ENCODE measurements around the gene AKAIN1.

AKAIN1 gene

DNA sequence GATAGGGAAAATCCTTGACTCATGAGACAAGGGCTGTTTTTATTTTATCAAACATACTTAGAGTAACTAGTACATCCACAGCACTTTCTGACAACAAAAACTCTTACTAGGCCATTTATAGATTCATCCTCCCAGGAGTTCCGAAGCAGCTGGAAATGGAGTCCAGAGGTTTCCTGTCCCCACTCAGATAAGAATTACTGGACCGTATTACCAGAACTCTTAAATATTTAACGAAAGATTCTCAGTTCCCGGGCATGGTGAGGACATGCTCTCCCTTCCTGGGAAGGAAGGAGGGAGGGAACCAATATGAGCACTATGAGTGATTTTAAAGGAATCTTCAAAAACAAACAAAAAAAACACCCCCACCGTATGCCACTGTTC, 41.2 kb downstream of the AKAIN1 start:
- DNase-seq (ENCODE audit: low spot score), result no peak
- no peak for TF ChIP-seq CTCF (IDR thresholded peaks at IDR 0.05; ENCODE audit: extremely low read depth, insufficient read depth, missing control alignments)
- in situ Hi-C loops (cut with MboI; ENCODE audit: low pct_unique_long_range_greater_than_20kb, low sequenced_read_pairs, unreplicated experiment), result no loop called here

- DNase-seq (ENCODE audit: low spot score), result no peak
- in situ Hi-C loops (cut with MboI; ENCODE audit: low pct_unique_long_range_greater_than_20kb, low sequenced_read_pairs, unreplicated experiment), result no loop called here
- no peak for TF ChIP-seq CTCF (IDR thresholded peaks at IDR 0.05; ENCODE audit: extremely low read depth, insufficient read depth, missing control alignments)
These were observed 41.7 kb downstream of the AKAIN1 start for GRCh38 chr18:5155218-5155906.

- TF ChIP-seq CTCF (IDR thresholded peaks at IDR 0.05; ENCODE audit: extremely low read depth, insufficient read depth, missing control alignments), result no peak
- in situ Hi-C loops (cut with MboI; ENCODE audit: low pct_unique_long_range_greater_than_20kb, low sequenced_read_pairs, unreplicated experiment), result no loop called here
- DNase-seq (ENCODE audit: low spot score), result no peak
These were observed 44.6 kb downstream of the AKAIN1 start for GRCh38 chr18:5152343-5153020.

- in situ Hi-C loops (cut with MboI; ENCODE audit: low pct_unique_long_range_greater_than_20kb, low sequenced_read_pairs, unreplicated experiment), result no loop called here
- DNase-seq (ENCODE audit: low spot score), result no peak
- no peak for TF ChIP-seq CTCF (IDR thresholded peaks at IDR 0.05; ENCODE audit: extremely low read depth, insufficient read depth, missing control alignments)
These were observed 46.2 kb downstream of the AKAIN1 start for GRCh38 chr18:5150894-5151293.

DNA sequence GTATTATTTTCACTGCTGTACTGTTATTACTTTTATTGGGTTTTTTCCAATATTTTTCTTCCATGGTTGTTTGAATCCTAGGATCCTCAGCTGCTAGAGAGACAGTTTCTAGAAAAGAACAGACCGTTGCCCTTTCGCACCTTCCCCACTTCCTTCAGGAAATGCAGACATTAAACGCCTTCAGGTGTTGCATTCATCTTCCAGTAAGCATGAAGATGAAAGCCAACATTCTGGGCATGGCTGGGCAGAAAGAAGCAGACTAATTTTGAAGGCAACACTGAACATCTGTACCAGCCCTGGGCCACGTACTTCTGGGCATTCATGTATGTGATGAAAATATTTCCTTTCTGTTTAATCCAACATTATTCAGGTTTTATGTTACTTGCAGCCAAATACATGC, 51.0 kb downstream of the AKAIN1 start:
- no peak for DNase-seq (ENCODE audit: low spot score)
- in situ Hi-C loops (cut with MboI; ENCODE audit: low pct_unique_long_range_greater_than_20kb, low sequenced_read_pairs, unreplicated experiment), result no loop called here
- TF ChIP-seq CTCF (IDR thresholded peaks at IDR 0.05; ENCODE audit: extremely low read depth, insufficient read depth, missing control alignments), result no peak

DNA sequence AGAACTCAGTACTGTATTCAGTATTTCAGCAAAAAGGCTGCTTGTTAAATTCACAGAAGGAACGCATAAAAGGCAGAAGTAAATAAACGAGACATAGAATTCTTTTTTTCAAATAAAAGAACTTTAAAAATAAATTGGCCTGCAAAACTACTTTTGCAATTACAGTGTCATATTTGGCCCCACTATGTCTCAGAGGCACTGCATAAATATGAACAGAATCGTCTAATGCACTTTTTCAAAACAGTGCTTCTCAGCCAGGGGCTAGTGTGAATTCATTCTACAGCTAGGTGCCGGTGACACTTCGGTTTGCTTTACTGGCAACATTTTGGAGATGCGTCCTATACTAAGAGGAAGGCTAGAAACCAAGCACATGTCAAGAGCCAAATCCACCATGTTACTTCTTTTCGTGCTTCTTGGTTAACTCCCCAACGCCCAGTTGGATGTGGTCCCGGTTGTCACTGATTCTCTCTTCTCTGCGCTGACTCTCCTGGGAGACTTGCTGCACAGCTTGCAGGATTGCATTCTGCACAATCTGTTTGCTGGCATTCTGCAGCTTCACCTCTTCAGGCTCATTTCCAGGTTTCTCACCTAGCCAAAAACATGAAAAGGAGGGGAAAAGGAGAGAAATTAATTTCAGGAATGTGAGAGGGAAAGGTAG, 51.8 kb downstream of the AKAIN1 start:
- no peak for DNase-seq (ENCODE audit: low spot score)
- in situ Hi-C loops (cut with MboI; ENCODE audit: low pct_unique_long_range_greater_than_20kb, low sequenced_read_pairs, unreplicated experiment), result no loop called here
- TF ChIP-seq CTCF (IDR thresholded peaks at IDR 0.05; ENCODE audit: extremely low read depth, insufficient read depth, missing control alignments), result no peak
